HCT116 (cell line): ENCODE data around the gene CDH23. TPM values are rescaled to one million over a fixed set of nuclear protein-coding genes. Genes with fewer than 3 reads are reported as not detected.

Experiments
- ATAC-seq: fragments of 200-7000 bp; cut with Tn5 transposase; 2 replicates; pipeline ENCODE4 v1.9.1; 2020; ENCODE audit warnings: mild to moderate bottlenecking, moderate library complexity
- BruUV-seq: library from RNA; stranded (reverse); fragments of 400-500 nt; replicated peaks from 2 replicates; lab custom pipeline; 2021; lab: Mats Ljungman, UMichigan
- CTCF ChIA-PET: fragments of 300-600 bp; sonication (Branson Sonifier 250); formaldehyde crosslinking; loops from one replicate; lab custom pipeline; 2021; ENCODE audit warnings: antibody characterized with exemption; lab: Charles Lee
- POLR2A ChIA-PET: fragments of 300-600, 350-600 bp; sonication (Branson Sonifier 250); formaldehyde crosslinking; loops from one replicate; lab custom pipeline; 2021; ENCODE audit warnings: antibody characterized with exemption; lab: Charles Lee
- RAD21 ChIA-PET, 2 experiments: fragments of 300-600 bp; sonication (Branson Sonifier 250); formaldehyde crosslinking; loops; one replicate each; lab custom pipeline; 2023; ENCODE audit warnings: low total read pairs in 2 of 2; ENCODE audit not compliant: uncharacterized antibody in 2 of 2, unreplicated experiment in 2 of 2, low non-redundant PET in 1 of 2; lab: Charles Lee
- DNase-seq: peaks from one replicate; pipeline ENCODE4 v3.0.0-alpha.2; 2010; ENCODE audit warnings: low read depth, low spot score
- H2AFZ ChIP-seq: fragments of 200-600 bp; shearing (Covaris generic), sonication (generic); 2 replicates; pipeline ENCODE4 v1.6.1; 2017; ENCODE audit warnings: low read depth, mixed run types, mixed read lengths, antibody characterized with exemption, low read length; ENCODE audit not compliant: poor library complexity, severe bottlenecking
- H3K27ac ChIP-seq: 2 replicates; pipeline ENCODE4 v1.5.1; 2012; ENCODE audit warnings: low read depth, low read length
- H3K27me3 ChIP-seq: fragments of 200-600 bp; sonication (generic); 2 replicates; pipeline ENCODE4 v1.6.1; 2016; ENCODE audit warnings: mixed run types, low read length, mixed read lengths; ENCODE audit not compliant: insufficient read depth
- H3K36me3 ChIP-seq, 2 experiments: fragments of 200-500 bp in 1 of 2; fragments of 200-600 bp in 1 of 2; sonication (Bioruptor generic) in 1 of 2; sonication (generic) in 1 of 2; 2 replicates each; pipeline versions ENCODE4 v1.5.1 to v1.6.1; 2014 to 2016; ENCODE audit warnings: low read length in 2 of 2, inconsistent platforms in 1 of 2, mixed read lengths in 1 of 2, mixed run types in 1 of 2; ENCODE audit not compliant: insufficient read depth in 2 of 2, control insufficient read depth in 1 of 2
- H3K4me1 ChIP-seq, 2 experiments: fragments of 200-600 bp in 1 of 2; sonication (generic) in 1 of 2; 2 replicates each; pipeline versions ENCODE4 v1.5.1 to v1.6.1; 2012 to 2017; ENCODE audit warnings: low read length in 2 of 2, inconsistent platforms in 1 of 2, mild to moderate bottlenecking in 1 of 2, mixed read lengths in 1 of 2, mixed run types in 1 of 2, moderate library complexity in 1 of 2; ENCODE audit not compliant: insufficient read depth in 2 of 2, control insufficient read depth in 1 of 2
- H3K4me2 ChIP-seq: fragments of 200-600 bp; sonication (generic); 2 replicates; pipeline ENCODE4 v1.6.1; 2017; ENCODE audit warnings: mixed run types, low read length, mixed read lengths
- H3K4me3 ChIP-seq, 2 experiments: fragments of 200-600 bp in 1 of 2; sonication (generic) in 1 of 2; replicated peaks in 1 of 2; 2 replicates each; pipeline ENCODE4 v1.5.1; 2011 to 2016; ENCODE audit warnings: low read length in 2 of 2, control low read depth in 1 of 2, low read depth in 1 of 2, mild to moderate bottlenecking in 1 of 2, mixed read lengths in 1 of 2, mixed run types in 1 of 2
- H3K79me2 ChIP-seq: fragments of 200-600 bp; sonication (generic); 2 replicates; pipeline ENCODE4 v1.6.1; 2017; ENCODE audit warnings: mild to moderate bottlenecking, mixed run types, low read length, moderate library complexity, mixed read lengths; ENCODE audit not compliant: insufficient read depth
- H3K9ac ChIP-seq: fragments of 200-600 bp; sonication (generic); 2 replicates; pipeline ENCODE4 v1.6.1; 2016; ENCODE audit warnings: low read length, mixed read lengths
- H3K9me2 ChIP-seq: fragments of 200-600 bp; sonication (generic), shearing (Covaris generic); 2 replicates; pipeline ENCODE4 v1.6.1; 2017; ENCODE audit warnings: mixed run types, mild to moderate bottlenecking, moderate library complexity; ENCODE audit not compliant: insufficient read depth
- H3K9me3 ChIP-seq, 2 experiments: fragments of 200-500 bp in 1 of 2; fragments of 200-600 bp in 1 of 2; sonication (Bioruptor generic) in 1 of 2; sonication (generic) in 1 of 2; 2 replicates each; pipeline ENCODE4 v1.6.1; 2014 to 2017; ENCODE audit warnings: low read length in 2 of 2, mixed read lengths in 2 of 2, inconsistent platforms in 1 of 2, low read depth in 1 of 2, mild to moderate bottlenecking in 1 of 2, mixed run types in 1 of 2, moderate library complexity in 1 of 2; ENCODE audit not compliant: control insufficient read depth in 1 of 2, insufficient read depth in 1 of 2
- H4K20me1 ChIP-seq: fragments of 200-600 bp; sonication (generic), shearing (Covaris generic); 2 replicates; pipeline ENCODE4 v1.6.1; 2017; ENCODE audit warnings: mixed run types, mild to moderate bottlenecking, moderate library complexity; ENCODE audit not compliant: insufficient read depth
- CBX3 ChIP-seq: IDR thresholded peaks from 2 replicates; pipeline ENCODE4 v1.6.1; 2012; ENCODE audit warnings: low read depth
- EGR1 ChIP-seq: IDR thresholded peaks from 2 replicates; pipeline ENCODE4 v1.6.1; 2012; ENCODE audit warnings: low read depth
- EZH2 ChIP-seq: fragments of 200-600 bp; sonication (generic); IDR thresholded peaks from 2 replicates; pipeline ENCODE4 v1.6.1; 2017; ENCODE audit warnings: antibody characterized with exemption, mixed run types
- EZH2phosphoT487 ChIP-seq: fragments of 200-600 bp; IDR thresholded peaks from 2 replicates; pipeline ENCODE4 v1.6.1; 2018; ENCODE audit warnings: antibody characterized with exemption, borderline replicate concordance
- FOSL1 ChIP-seq: IDR thresholded peaks from 2 replicates; pipeline ENCODE4 v1.6.1; 2012; ENCODE audit warnings: low read depth
- JUND ChIP-seq: IDR thresholded peaks from 2 replicates; pipeline ENCODE4 v1.6.1; 2012
- POLR2A ChIP-seq: IDR thresholded peaks from 2 replicates; pipeline ENCODE4 v1.7.0; 2011; ENCODE audit warnings: borderline replicate concordance; ENCODE audit not compliant: insufficient read depth, insufficient read length; ENCODE audit errors: extremely low read depth
- POLR2AphosphoS5 ChIP-seq: IDR thresholded peaks from 2 replicates; pipeline ENCODE4 v1.6.1; 2011; ENCODE audit warnings: mild to moderate bottlenecking, low read depth, low read length, moderate library complexity
- RAD21 ChIP-seq: IDR thresholded peaks from 2 replicates; pipeline ENCODE4 v1.6.1; 2012; ENCODE audit warnings: low read depth, mild to moderate bottlenecking
- SRF ChIP-seq: IDR thresholded peaks from 2 replicates; pipeline ENCODE4 v1.6.1; 2012; ENCODE audit warnings: low read depth
- TCF7L2 ChIP-seq: IDR thresholded peaks from 2 replicates; pipeline ENCODE4 v1.7.0; 2011; ENCODE audit warnings: borderline replicate concordance, inconsistent platforms; ENCODE audit not compliant: insufficient read depth, insufficient read length; ENCODE audit errors: extremely low read depth
- YY1 ChIP-seq: IDR thresholded peaks from 2 replicates; pipeline ENCODE4 v1.6.1; 2011; ENCODE audit warnings: low read length, low read depth, moderate library complexity, mild to moderate bottlenecking; ENCODE audit not compliant: insufficient replicate concordance; ENCODE audit errors: extremely low read depth
- ZFX ChIP-seq: fragments of 450-650 bp; IDR thresholded peaks from 2 replicates; pipeline ENCODE4 v1.6.1; 2017
- ZNF274 ChIP-seq: fragments of 200-500 bp; sonication (Bioruptor generic); IDR thresholded peaks from 2 replicates; pipeline ENCODE4 v1.6.1; 2014; ENCODE audit warnings: mild to moderate bottlenecking, low read depth, low read length, inconsistent platforms
- intact Hi-C: fragments of 100-400 bp; cut with micrococcal nuclease; formaldehyde crosslinking; loops from 2 replicates; pipeline ENCODE4 v1.10.0; 2022
- total RNA-seq: library from RNA; stranded (reverse); gene quantifications from one replicate; pipeline ENCODE4 v1.2.1, GENCODE V29; 2021; ENCODE audit not compliant: unreplicated experiment
- TF ChIP-seq, protein P1 (sequence below): IDR thresholded peaks from 2 replicates; pipeline ENCODE4 v1.6.1; 2012
- TF ChIP-seq, protein P2 (sequence below), 3 experiments: fragments of 200-600 bp in 1 of 3; sonication (generic) in 1 of 3; IDR thresholded peaks in 2 of 3; conservative IDR thresholded peaks in 1 of 3; 2 replicates each; pipeline ENCODE4 v1.5.1; 2012 to 2017; ENCODE audit warnings: low read depth in 2 of 3, low read length in 2 of 3, antibody characterized with exemption in 1 of 3, borderline replicate concordance in 1 of 3, control low read depth in 1 of 3, mild to moderate bottlenecking in 1 of 3, mixed read lengths in 1 of 3, mixed run types in 1 of 3, moderate library complexity in 1 of 3; ENCODE audit not compliant: insufficient read depth in 1 of 3
- TF ChIP-seq, protein P3 (sequence below): IDR thresholded peaks from 2 replicates; pipeline ENCODE4 v1.6.1; 2011; ENCODE audit warnings: mild to moderate bottlenecking, low read length, moderate library complexity; ENCODE audit not compliant: insufficient replicate concordance; ENCODE audit errors: extremely low read depth

CDH23 gene
- total RNA-seq, 1 experiment from 2014 or later: not detected

DNA sequence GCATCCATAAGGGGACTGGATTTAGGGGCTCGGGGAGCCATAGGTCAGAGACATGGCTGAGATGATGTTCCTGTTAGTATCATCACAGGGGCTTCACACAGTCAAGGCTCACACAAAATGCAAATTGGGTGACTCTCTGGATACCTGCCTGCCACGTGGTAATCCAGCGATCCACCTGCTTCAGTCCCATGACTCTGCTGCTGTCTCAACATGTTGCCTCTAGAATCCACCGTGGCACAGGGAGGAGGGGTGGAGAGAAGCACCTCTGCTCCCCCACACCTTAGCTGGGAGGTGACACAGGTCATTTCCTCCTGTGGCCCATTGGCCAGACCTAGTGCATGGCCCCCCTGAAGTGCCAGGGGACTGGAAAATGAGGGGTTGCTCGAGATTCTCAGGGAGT, 83.1 kb downstream of the CDH23 start:
- POLR2A ChIA-PET: no interaction called here
- H3K9me3 ChIP-seq: no peaks in the 10 kb centered on the region
- H3K9me2 ChIP-seq: no peaks in the 10 kb centered on the region
- H3K79me2 ChIP-seq: no peaks in the 10 kb centered on the region
- H2AFZ ChIP-seq: no peak overlapping the region
- H3K4me1 ChIP-seq: no peaks in the 10 kb centered on the region
- H3K4me2 ChIP-seq: no peak overlapping the region
- TF ChIP-seq EZH2 (no peak), TCF7L2 (no peak), RAD21 (no peak), ZNF274 (no peak), FOSL1 (no peak), EGR1 (no peak), POLR2AphosphoS5 (no peak), YY1 (no peak), EZH2phosphoT487 (no peak), CBX3 (no peak), SRF (no peak)
- no peak overlapping the region for H3K9ac ChIP-seq
- RAD21 ChIA-PET: no interaction called here
- no peak overlapping the region for H3K27ac ChIP-seq
- H4K20me1 ChIP-seq: no peaks in the 10 kb centered on the region
- BruUV-seq: no TSS peak
- intact Hi-C loops: no loop called here
- H3K27me3 ChIP-seq: peaks cover 26% of the 10 kb centered on the region
- H3K4me3 ChIP-seq: no peak overlapping the region
- ATAC-seq (no peak), DNase-seq (no peak)
- no peaks in the 10 kb centered on the region for H3K36me3 ChIP-seq
- CTCF ChIA-PET: no interaction called here

DNA sequence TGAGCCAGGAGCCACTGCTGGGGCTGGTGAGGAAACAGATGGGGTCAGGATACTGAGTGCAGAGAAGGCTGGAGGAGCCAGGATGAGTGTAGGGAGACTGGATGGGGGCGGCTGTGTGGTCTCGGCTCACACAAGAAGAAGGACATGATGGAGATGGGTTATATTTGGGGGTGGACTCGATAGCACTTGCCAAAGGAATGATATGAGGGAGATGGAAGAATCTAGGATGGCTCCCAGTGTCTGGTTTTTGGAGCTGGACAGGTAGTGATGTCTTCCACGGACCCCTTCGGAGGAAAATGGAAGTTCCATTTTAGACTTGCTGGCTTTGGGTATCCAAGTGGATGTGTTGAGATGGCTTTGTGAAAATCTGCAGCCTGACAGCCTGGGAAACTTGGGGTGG, 83.9 kb downstream of the CDH23 start:
- RAD21 ChIA-PET: no interaction called here
- Histone ChIP-seq H3K27ac (no peak overlapping the region), H3K36me3 (no peaks in the 10 kb centered on the region), H3K79me2 (no peaks in the 10 kb centered on the region), H3K4me2 (no peak overlapping the region), H3K9me3 (no peaks in the 10 kb centered on the region), H3K4me1 (no peaks in the 10 kb centered on the region), H3K9me2 (no peaks in the 10 kb centered on the region), H2AFZ (no peak overlapping the region), H4K20me1 (no peaks in the 10 kb centered on the region), H3K4me3 (no peak overlapping the region), H3K27me3 (peaks cover 26% of the 10 kb centered on the region), H3K9ac (no peak overlapping the region)
- intact Hi-C loops: no loop called here
- CTCF ChIA-PET: no interaction called here
- POLR2A ChIA-PET: no interaction called here
- ATAC-seq (no peak), DNase-seq (no peak)
- no TSS peak for BruUV-seq
- TF ChIP-seq, protein P1, sequence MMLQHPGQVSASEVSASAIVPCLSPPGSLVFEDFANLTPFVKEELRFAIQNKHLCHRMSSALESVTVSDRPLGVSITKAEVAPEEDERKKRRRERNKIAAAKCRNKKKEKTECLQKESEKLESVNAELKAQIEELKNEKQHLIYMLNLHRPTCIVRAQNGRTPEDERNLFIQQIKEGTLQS: no peak
- TF ChIP-seq, protein P2, sequence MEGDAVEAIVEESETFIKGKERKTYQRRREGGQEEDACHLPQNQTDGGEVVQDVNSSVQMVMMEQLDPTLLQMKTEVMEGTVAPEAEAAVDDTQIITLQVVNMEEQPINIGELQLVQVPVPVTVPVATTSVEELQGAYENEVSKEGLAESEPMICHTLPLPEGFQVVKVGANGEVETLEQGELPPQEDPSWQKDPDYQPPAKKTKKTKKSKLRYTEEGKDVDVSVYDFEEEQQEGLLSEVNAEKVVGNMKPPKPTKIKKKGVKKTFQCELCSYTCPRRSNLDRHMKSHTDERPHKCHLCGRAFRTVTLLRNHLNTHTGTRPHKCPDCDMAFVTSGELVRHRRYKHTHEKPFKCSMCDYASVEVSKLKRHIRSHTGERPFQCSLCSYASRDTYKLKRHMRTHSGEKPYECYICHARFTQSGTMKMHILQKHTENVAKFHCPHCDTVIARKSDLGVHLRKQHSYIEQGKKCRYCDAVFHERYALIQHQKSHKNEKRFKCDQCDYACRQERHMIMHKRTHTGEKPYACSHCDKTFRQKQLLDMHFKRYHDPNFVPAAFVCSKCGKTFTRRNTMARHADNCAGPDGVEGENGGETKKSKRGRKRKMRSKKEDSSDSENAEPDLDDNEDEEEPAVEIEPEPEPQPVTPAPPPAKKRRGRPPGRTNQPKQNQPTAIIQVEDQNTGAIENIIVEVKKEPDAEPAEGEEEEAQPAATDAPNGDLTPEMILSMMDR (IDR thresholded peaks at IDR 0.05 in 2 of 3, conservative IDR thresholded peaks at IDR 0.05 in 1 of 3; ENCODE audit: borderline replicate concordance in 1 of 3, insufficient read depth in 1 of 3, low read depth in 2 of 3, low read length in 2 of 3): no peak
- no peak for TF ChIP-seq EZH2phosphoT487
- TF ChIP-seq ZFX: no peak
- TF ChIP-seq JUND: no peak
- TF ChIP-seq POLR2A: no peak
- TF ChIP-seq EGR1: no peak
- TF ChIP-seq SRF: no peak
- TF ChIP-seq, protein P3, sequence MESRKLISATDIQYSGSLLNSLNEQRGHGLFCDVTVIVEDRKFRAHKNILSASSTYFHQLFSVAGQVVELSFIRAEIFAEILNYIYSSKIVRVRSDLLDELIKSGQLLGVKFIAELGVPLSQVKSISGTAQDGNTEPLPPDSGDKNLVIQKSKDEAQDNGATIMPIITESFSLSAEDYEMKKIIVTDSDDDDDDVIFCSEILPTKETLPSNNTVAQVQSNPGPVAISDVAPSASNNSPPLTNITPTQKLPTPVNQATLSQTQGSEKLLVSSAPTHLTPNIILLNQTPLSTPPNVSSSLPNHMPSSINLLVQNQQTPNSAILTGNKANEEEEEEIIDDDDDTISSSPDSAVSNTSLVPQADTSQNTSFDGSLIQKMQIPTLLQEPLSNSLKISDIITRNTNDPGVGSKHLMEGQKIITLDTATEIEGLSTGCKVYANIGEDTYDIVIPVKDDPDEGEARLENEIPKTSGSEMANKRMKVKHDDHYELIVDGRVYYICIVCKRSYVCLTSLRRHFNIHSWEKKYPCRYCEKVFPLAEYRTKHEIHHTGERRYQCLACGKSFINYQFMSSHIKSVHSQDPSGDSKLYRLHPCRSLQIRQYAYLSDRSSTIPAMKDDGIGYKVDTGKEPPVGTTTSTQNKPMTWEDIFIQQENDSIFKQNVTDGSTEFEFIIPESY: no peak
- no peak for TF ChIP-seq ZNF274
